Measurements from ENCODE around the gene AGGF1.

DNA sequence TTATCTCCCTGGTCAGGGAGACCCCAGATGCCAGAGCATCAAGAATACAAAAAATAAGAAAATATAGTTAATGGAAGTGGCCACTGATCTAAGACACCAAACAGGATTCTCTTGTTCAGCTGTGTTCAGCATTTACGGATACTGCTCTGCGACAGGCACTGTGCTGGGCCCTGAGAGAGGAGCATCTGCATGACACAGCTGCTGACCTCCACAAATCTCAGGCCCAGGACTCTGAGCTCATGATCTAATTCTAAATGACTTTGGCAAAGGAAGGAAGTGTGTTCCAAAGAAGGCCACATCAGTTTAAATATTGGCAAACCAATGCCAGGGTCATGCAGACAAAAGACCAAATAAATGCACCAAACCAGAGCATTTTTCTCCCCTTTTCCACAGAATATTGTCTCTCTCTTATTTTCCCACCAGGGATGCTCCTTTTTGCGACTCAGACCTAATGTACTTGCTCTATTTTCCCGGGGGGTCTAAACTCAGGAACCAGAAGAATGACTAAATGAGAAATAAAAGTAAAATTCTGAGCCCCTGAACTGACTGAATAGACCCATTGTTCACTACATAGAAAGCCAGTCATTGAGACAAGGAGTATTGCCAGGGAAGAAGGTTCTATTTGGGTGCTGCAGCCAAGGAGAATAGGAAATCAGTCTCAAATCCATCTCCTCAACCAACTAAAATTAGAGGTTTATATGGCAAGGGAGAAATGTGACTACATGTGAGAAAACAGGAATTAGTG lies 1.4 kb upstream of the AGGF1 start:
- TF ChIP-seq, protein P1, sequence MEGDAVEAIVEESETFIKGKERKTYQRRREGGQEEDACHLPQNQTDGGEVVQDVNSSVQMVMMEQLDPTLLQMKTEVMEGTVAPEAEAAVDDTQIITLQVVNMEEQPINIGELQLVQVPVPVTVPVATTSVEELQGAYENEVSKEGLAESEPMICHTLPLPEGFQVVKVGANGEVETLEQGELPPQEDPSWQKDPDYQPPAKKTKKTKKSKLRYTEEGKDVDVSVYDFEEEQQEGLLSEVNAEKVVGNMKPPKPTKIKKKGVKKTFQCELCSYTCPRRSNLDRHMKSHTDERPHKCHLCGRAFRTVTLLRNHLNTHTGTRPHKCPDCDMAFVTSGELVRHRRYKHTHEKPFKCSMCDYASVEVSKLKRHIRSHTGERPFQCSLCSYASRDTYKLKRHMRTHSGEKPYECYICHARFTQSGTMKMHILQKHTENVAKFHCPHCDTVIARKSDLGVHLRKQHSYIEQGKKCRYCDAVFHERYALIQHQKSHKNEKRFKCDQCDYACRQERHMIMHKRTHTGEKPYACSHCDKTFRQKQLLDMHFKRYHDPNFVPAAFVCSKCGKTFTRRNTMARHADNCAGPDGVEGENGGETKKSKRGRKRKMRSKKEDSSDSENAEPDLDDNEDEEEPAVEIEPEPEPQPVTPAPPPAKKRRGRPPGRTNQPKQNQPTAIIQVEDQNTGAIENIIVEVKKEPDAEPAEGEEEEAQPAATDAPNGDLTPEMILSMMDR (IDR thresholded peaks at IDR 0.05; ENCODE audit: insufficient read depth, low read length, poor library complexity, severe bottlenecking) = no peak
- TF ChIP-seq EZH2phosphoT487 (conservative IDR thresholded peaks at IDR 0.05; ENCODE audit: low read length) = no peak
